ENCODE results near the gene RNF187. TPM values are rescaled to one million over a fixed set of nuclear protein-coding genes. Genes with fewer than 3 reads are reported as not detected.

RNF187 gene
- total and polyA plus RNA-seq, 4 experiments from 2014 or later = 15.3 to 73.4 (median 56.9) TPM

- POLR2A ChIA-PET (ENCODE audit: partially characterized antibody) = interaction anchor here (0.5 to 4.8 kb wide), 12 partner anchors 18 to 377 kb away, joined by 3 to 92 read pairs (median 10); partner anchors contain the start of genes ARF1, GUK1, IBA57 and RNF187
- H3K4me3 Mint-ChIP-seq = peak overlapping the region; percentile 94 to 100 (median 96)
- Histone ChIP-seq H3K27ac (ENCODE audit: low read depth, low read length) (peak overlapping the region; percentile 82), H3K9me3 (ENCODE audit: control insufficient read depth in 1 of 2, low read length in 2 of 2) (no peaks in the 10 kb centered on the region), H3K4me3 (ENCODE audit: low read length in 2 of 2) (peak overlapping the region; percentile 50 to 67), H3K36me3 (ENCODE audit: insufficient read depth, low read length) (no peaks in the 10 kb centered on the region), H3K27me3 (ENCODE audit: insufficient read depth, low read length) (no peaks in the 10 kb centered on the region), H3K4me1 (ENCODE audit: insufficient read depth, low read length) (peaks cover 46% of the 10 kb centered on the region)
- peaks cover 0 to 8% (median 0%) of the 10 kb centered on the region in 8 donors for H3K9me3 Mint-ChIP-seq
- CTCF ChIA-PET (ENCODE audit: partially characterized antibody) = interaction anchor here (0.7 to 4.3 kb wide), 17 partner anchors 9 to 377 kb away, joined by 3 to 27 read pairs (median 4); partner anchors contain the start of genes ARF1, RNF187 and TRIM11
- peaks cover 0 to 5% of the 10 kb centered on the region in 2 donors for H3K27me3 Mint-ChIP-seq
- H3K4me1 Mint-ChIP-seq = peaks cover 37 to 74% (median 50%) of the 10 kb centered on the region in 4 donors
- intact Hi-C loops (cut with micrococcal nuclease) = loop anchor here (2.0 kb wide), 2 partner anchors 295 to 377 kb away; partner anchors contain the start of genes ARF1 and IBA57
- H3K27ac Mint-ChIP-seq = peak overlapping the region; percentile 99 to 100 (median 99)
- peaks cover 3 to 11% of the 10 kb centered on the region in 2 donors for H3K36me3 Mint-ChIP-seq
- DNase-seq = peak; percentile 44 to 61 (median 54)
Observed at GRCh38 chr1:228459091-228459993, 27.8 kb upstream of the RNF187 start.

DNA sequence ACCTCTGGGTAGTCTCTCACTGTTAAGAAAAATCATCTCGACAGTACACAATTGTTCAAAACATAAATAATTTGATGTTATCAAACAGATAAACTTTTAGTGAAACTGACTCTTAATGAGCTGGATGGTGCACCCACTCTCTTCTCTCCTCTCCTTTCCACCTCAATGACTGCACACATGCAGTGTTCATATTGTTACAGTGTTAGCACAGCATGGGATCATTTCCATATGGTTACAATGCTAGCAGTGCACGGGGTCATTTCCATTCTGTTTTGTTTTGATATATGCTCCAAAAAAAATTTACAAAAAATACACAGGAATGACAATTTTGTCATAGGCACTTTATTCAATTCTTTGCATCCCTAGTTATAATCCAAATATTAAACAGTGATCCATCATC lies 26.4 kb upstream of the RNF187 start:
- Histone ChIP-seq H3K27me3 (ENCODE audit: insufficient read depth, low read length) (no peaks in the 10 kb centered on the region), H3K9me3 (ENCODE audit: control insufficient read depth in 1 of 2, low read length in 2 of 2) (no peaks in the 10 kb centered on the region), H3K36me3 (ENCODE audit: insufficient read depth, low read length) (no peaks in the 10 kb centered on the region), H3K27ac (ENCODE audit: low read depth, low read length) (no peak overlapping the region), H3K4me3 (ENCODE audit: low read length in 2 of 2) (no peak overlapping the region), H3K4me1 (ENCODE audit: insufficient read depth, low read length) (peaks cover 48% of the 10 kb centered on the region)
- CTCF ChIA-PET (ENCODE audit: partially characterized antibody) = interaction anchor here (0.9 to 4.3 kb wide), 3 partner anchors 26 to 40 kb away, joined by 3 to 27 read pairs (median 14); partner anchors contain the start of gene RNF187
- DNase-seq = no peak
- peak overlapping the region in 6 of 8 donors; percentile 36 to 62 (median 58) for H3K4me3 Mint-ChIP-seq
- H3K27me3 Mint-ChIP-seq = peaks cover 0 to 5% of the 10 kb centered on the region in 2 donors
- intact Hi-C loops (cut with micrococcal nuclease) = no loop called here
- peak overlapping the region in 3 of 7 donors; percentile 28 to 64 (median 38) for H3K27ac Mint-ChIP-seq
- POLR2A ChIA-PET (ENCODE audit: partially characterized antibody) = interaction anchor here (1.5 kb wide), 1 partner anchor 26 kb away, joined by 5 read pairs; no protein-coding TSS in a partner anchor
- H3K36me3 Mint-ChIP-seq = peaks cover 0 to 11% of the 10 kb centered on the region in 2 donors
- peaks cover 0 to 8% (median 0%) of the 10 kb centered on the region in 8 donors for H3K9me3 Mint-ChIP-seq
- H3K4me1 Mint-ChIP-seq = peaks cover 40 to 80% (median 57%) of the 10 kb centered on the region in 4 donors

- H3K27me3 Mint-ChIP-seq = peaks cover 0 to 5% of the 10 kb centered on the region in 2 donors
- ChIA-PET CTCF (ENCODE audit: partially characterized antibody) (interaction anchor here (3.1 kb wide), 1 partner anchor 38 kb away, joined by 9 read pairs; no protein-coding TSS in a partner anchor), POLR2A (ENCODE audit: partially characterized antibody) (interaction anchor here (3.9 kb wide), 2 partner anchors 24 to 57 kb away, joined by 27 to 70 read pairs; partner anchors contain the start of genes RNF187 and TRIM11)
- peak overlapping the region in 5 of 8 donors; percentile 48 to 88 (median 66) for H3K4me3 Mint-ChIP-seq
- DNase-seq = no peak
- peaks cover 38 to 77% (median 55%) of the 10 kb centered on the region in 4 donors for H3K4me1 Mint-ChIP-seq
- peaks cover 0 to 6% (median 0%) of the 10 kb centered on the region in 8 donors for H3K9me3 Mint-ChIP-seq
- H3K36me3 Mint-ChIP-seq = peaks cover 0 to 8% of the 10 kb centered on the region in 2 donors
- Histone ChIP-seq H3K27me3 (ENCODE audit: insufficient read depth, low read length) (no peaks in the 10 kb centered on the region), H3K4me3 (ENCODE audit: low read length in 2 of 2) (no peak overlapping the region), H3K36me3 (ENCODE audit: insufficient read depth, low read length) (no peaks in the 10 kb centered on the region), H3K9me3 (ENCODE audit: control insufficient read depth in 1 of 2, low read length in 2 of 2) (no peaks in the 10 kb centered on the region), H3K4me1 (ENCODE audit: insufficient read depth, low read length) (peaks cover 42% of the 10 kb centered on the region), H3K27ac (ENCODE audit: low read depth, low read length) (no peak overlapping the region)
- H3K27ac Mint-ChIP-seq = peak overlapping the region in 2 of 7 donors; percentile 76 to 81
- intact Hi-C loops (cut with micrococcal nuclease) = no loop called here
Observed at GRCh38 chr1:228462560-228462959, 24.6 kb upstream of the RNF187 start.

DNA sequence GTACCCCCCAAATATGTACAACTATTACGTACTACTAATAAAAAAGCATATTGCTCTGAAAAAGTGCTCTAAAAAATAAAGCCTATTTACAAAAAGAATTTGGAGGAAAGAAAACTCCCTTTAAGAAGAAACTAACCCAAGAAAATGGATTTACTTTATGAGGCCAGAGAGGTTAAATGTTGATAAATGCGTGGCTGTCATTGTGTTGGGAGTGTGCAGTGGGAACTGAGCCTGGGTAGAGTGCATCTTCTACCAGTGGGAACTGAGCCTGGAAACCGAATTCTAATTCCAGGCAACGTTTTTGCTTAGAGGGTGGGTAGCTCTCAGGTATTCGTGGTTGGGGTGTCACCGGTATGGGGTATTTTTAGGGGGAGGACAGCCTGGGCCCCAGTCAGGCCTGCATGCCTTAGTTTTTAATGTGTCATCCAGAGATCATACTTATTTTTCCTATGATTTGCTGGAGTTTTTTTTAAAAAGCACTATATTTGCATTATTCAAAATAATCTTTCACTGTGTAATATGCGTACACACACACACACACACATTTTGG lies 24.1 kb upstream of the RNF187 start:
- CTCF ChIA-PET (ENCODE audit: partially characterized antibody) = interaction anchor here (2.9 to 3.1 kb wide), 3 partner anchors 8 to 38 kb away, joined by 8 to 18 read pairs (median 9); partner anchors contain the start of gene RNF187
- Histone ChIP-seq H3K36me3 (ENCODE audit: insufficient read depth, low read length) (no peaks in the 10 kb centered on the region), H3K4me3 (ENCODE audit: low read length in 2 of 2) (peak overlapping the region in 1 of 2 donors; percentile 85), H3K27me3 (ENCODE audit: insufficient read depth, low read length) (no peaks in the 10 kb centered on the region), H3K9me3 (ENCODE audit: control insufficient read depth in 1 of 2, low read length in 2 of 2) (no peaks in the 10 kb centered on the region), H3K4me1 (ENCODE audit: insufficient read depth, low read length) (peaks cover 42% of the 10 kb centered on the region), H3K27ac (ENCODE audit: low read depth, low read length) (no peak overlapping the region)
- intact Hi-C loops (cut with micrococcal nuclease) = no loop called here
- H3K9me3 Mint-ChIP-seq = peaks cover 0 to 6% (median 0%) of the 10 kb centered on the region in 8 donors
- H3K4me3 Mint-ChIP-seq = peak overlapping the region; percentile 81 to 88 (median 86)
- DNase-seq = no peak
- POLR2A ChIA-PET (ENCODE audit: partially characterized antibody) = interaction anchor here (1.9 to 3.9 kb wide), 4 partner anchors 16 to 298 kb away, joined by 5 to 70 read pairs (median 18); partner anchors contain the start of genes IBA57, RNF187 and TRIM11
- peaks cover 0 to 4% of the 10 kb centered on the region in 2 donors for H3K36me3 Mint-ChIP-seq
- H3K4me1 Mint-ChIP-seq = peaks cover 37 to 72% (median 53%) of the 10 kb centered on the region in 4 donors
- H3K27me3 Mint-ChIP-seq = peaks cover 2 to 4% of the 10 kb centered on the region in 2 donors
- peak overlapping the region in 5 of 7 donors; percentile 57 to 84 (median 81) for H3K27ac Mint-ChIP-seq

- H3K27me3 ChIP-seq (ENCODE audit: insufficient read depth, low read length) = no peaks in the 10 kb centered on the region
- Mint-ChIP-seq H3K9me3 (peaks cover 0 to under 1% (median 0%) of the 10 kb centered on the region in 8 donors), H3K4me3 (peak overlapping the region; percentile 81 to 88 (median 86)), H3K27ac (peak overlapping the region; percentile 68 to 92 (median 84)), H3K27me3 (peaks cover 2 to 5% of the 10 kb centered on the region in 2 donors), H3K4me1 (peaks cover 33 to 64% (median 50%) of the 10 kb centered on the region in 4 donors), H3K36me3 (no peaks in the 10 kb centered on the region)
- H3K27ac ChIP-seq (ENCODE audit: low read depth, low read length) = peak overlapping the region; percentile 10
- H3K9me3 ChIP-seq (ENCODE audit: control insufficient read depth in 1 of 2, low read length in 2 of 2) = no peaks in the 10 kb centered on the region
- peak overlapping the region; percentile 51 to 85 for H3K4me3 ChIP-seq (ENCODE audit: low read length in 2 of 2)
- H3K4me1 ChIP-seq (ENCODE audit: insufficient read depth, low read length) = peaks cover 42% of the 10 kb centered on the region
- no peaks in the 10 kb centered on the region for H3K36me3 ChIP-seq (ENCODE audit: insufficient read depth, low read length)
- intact Hi-C loops (cut with micrococcal nuclease) = loop anchor here (1.0 to 2.0 kb wide), 2 partner anchors 23 to 57 kb away; partner anchors contain the start of genes RNF187 and TRIM11
- peak; percentile 35 to 52 (median 42) for DNase-seq
- POLR2A ChIA-PET (ENCODE audit: partially characterized antibody) = interaction anchor here (1.0 to 3.9 kb wide), 8 partner anchors 8 to 380 kb away, joined by 3 to 70 read pairs (median 6); partner anchors contain the start of genes GUK1, IBA57, RNF187 and TRIM11
- CTCF ChIA-PET (ENCODE audit: partially characterized antibody) = interaction anchor here (0.6 to 3.1 kb wide), 6 partner anchors 9 to 37 kb away, joined by 3 to 18 read pairs (median 8); partner anchors contain the start of gene RNF187
Observed at GRCh38 chr1:228463559-228464455, 23.4 kb upstream of the RNF187 start.

Measured in CD4-positive, alpha-beta memory T cell (primary cell).